Measurements from ENCODE around the gene MARVELD1. TPM values are rescaled to one million over a fixed set of nuclear protein-coding genes. Genes with fewer than 3 reads are reported as not detected.

Gene MARVELD1
- total RNA-seq (2014; rRNA removed; shearing (Covaris generic)): not detected in 2 replicates
- total RNA-seq (2022): 0.13 TPM in 1 of 2 replicates, not detected in the other
- Bru-seq, nascent RNA: not detected
- BruChase-seq, experiment 1, labeled RNA remaining after a 6-hour chase: not detected
- BruChase-seq, experiment 2, labeled RNA remaining after a 2-hour chase: percentile 14 among the genes with signal in this experiment
- long read RNA-seq: 0 reads

DNA sequence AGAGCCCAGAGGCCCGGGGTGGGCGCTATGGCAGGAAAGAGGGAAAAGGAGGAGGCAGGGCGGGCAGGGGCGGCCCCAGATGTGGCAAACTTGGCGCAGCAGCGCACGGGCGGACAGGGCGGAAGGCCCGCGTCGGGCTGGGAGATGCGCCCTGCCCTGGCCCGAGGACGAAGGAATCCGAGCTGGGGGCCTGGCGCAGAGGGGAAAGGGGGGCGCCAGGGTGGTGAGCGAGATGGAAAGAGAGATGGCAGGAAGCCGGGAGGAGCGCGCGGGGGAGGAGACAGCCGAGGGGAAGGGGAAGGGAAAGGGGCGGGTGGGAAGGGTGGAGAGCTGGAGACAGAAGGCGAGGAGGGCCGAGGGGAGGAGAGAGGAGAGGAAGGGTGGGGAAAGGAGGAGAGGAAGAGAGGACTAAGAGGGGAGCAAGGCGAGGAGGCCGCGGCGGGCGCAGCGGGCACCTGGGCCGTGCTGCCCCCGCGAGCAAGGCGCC is at the start of gene MARVELD1:
Gene MARVELD1, plus strand, starts transcription at position 392 of the 487 bp plus-strand sequence. CDS start 147 bp downstream, outside the sequence.
- TF ChIP-seq EZH2phosphoT487 (IDR thresholded peaks at IDR 0.05; ENCODE audit: borderline replicate concordance, low read depth, low read length): no peak
- TF ChIP-seq, protein P1, sequence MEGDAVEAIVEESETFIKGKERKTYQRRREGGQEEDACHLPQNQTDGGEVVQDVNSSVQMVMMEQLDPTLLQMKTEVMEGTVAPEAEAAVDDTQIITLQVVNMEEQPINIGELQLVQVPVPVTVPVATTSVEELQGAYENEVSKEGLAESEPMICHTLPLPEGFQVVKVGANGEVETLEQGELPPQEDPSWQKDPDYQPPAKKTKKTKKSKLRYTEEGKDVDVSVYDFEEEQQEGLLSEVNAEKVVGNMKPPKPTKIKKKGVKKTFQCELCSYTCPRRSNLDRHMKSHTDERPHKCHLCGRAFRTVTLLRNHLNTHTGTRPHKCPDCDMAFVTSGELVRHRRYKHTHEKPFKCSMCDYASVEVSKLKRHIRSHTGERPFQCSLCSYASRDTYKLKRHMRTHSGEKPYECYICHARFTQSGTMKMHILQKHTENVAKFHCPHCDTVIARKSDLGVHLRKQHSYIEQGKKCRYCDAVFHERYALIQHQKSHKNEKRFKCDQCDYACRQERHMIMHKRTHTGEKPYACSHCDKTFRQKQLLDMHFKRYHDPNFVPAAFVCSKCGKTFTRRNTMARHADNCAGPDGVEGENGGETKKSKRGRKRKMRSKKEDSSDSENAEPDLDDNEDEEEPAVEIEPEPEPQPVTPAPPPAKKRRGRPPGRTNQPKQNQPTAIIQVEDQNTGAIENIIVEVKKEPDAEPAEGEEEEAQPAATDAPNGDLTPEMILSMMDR (conservative IDR thresholded peaks at IDR 0.05; ENCODE audit: low read length): no peak
- Histone ChIP-seq H3K9me2 (ENCODE audit: insufficient read depth, low read length) (no peaks in the 10 kb centered on the region), H3K36me3 (ENCODE audit: insufficient read depth, low read length) (no peaks in the 10 kb centered on the region), H3K9me3 (ENCODE audit: low read length) (no peaks in the 10 kb centered on the region), H3K27ac (ENCODE audit: low read depth, low read length, poor library complexity, severe bottlenecking) (no peak within 1 kb of the TSS), H3K4me2 (ENCODE audit: low read length) (peak within 1 kb of the TSS; percentile 81), H3K4me1 (ENCODE audit: insufficient read depth, low read length, poor library complexity, severe bottlenecking) (no peaks in the 10 kb centered on the region), H3K79me2 (ENCODE audit: insufficient read depth, low read depth, low read length) (no peaks in the 10 kb centered on the region), H3K4me3 (ENCODE audit: low read depth, low read length, poor library complexity, severe bottlenecking) (peak within 1 kb of the TSS; percentile 62), H4K20me1 (ENCODE audit: insufficient read depth, low read length) (no peaks in the 10 kb centered on the region), H2AFZ (ENCODE audit: low read length) (peak within 1 kb of the TSS; percentile 58; the same call in 1 of the 2 replicates)
- no TSS peak for BruUV-seq (replicated peaks)
- intact Hi-C loops (cut with micrococcal nuclease; ENCODE audit: unreplicated experiment): no loop called here
- CTCF ChIA-PET (ENCODE audit: unreplicated experiment): no interaction called here
- no peak for DNase-seq (ENCODE audit: low spot score)
- POLR2A ChIA-PET: no interaction called here

DNA sequence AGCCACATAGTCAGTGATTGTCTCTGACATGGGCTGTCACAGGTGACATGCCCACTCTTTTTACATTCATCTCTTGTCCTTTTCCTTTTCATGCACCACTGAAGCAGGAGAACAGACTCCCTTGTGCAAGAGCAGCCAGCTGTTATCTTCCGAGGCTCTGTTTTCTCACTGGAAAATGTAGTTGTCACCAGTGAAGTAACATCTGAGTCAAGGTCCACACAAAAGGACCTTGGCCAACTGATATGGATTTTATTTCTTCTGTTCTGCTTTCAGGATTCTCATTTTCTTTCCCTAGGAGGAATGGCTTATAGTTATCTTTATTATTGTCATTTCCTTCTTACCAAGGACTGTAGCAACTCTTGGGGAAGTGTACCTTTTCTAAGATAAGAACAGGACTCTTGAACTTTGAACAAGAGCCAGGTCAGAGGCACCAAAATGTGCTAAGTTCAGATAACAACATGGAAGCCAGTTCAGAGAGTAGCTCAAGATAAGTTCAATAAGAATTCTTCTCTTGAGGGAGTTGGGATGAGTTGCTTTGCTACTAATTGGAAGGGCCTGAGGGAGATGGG is 49.2 kb upstream of the MARVELD1 start:
- H3K4me2 ChIP-seq (ENCODE audit: low read length): no peak overlapping the region
- no peaks in the 10 kb centered on the region for H3K79me2 ChIP-seq (ENCODE audit: insufficient read depth, low read depth, low read length)
- TF ChIP-seq, protein P1 (conservative IDR thresholded peaks at IDR 0.05; ENCODE audit: low read length): no peak
- TF ChIP-seq EZH2phosphoT487 (IDR thresholded peaks at IDR 0.05; ENCODE audit: borderline replicate concordance, low read depth, low read length): no peak
- intact Hi-C loops (cut with micrococcal nuclease; ENCODE audit: unreplicated experiment): no loop called here
- peaks cover 47% of the 10 kb centered on the region for H3K36me3 ChIP-seq (ENCODE audit: insufficient read depth, low read length)
- no peak for DNase-seq (ENCODE audit: low spot score)
- no TSS peak for BruUV-seq (replicated peaks)
- H4K20me1 ChIP-seq (ENCODE audit: insufficient read depth, low read length): no peaks in the 10 kb centered on the region
- no peaks in the 10 kb centered on the region for H3K9me2 ChIP-seq (ENCODE audit: insufficient read depth, low read length)
- POLR2A ChIA-PET: no interaction called here
- no peaks in the 10 kb centered on the region for H3K4me1 ChIP-seq (ENCODE audit: insufficient read depth, low read length, poor library complexity, severe bottlenecking)
- no peaks in the 10 kb centered on the region for H3K9me3 ChIP-seq (ENCODE audit: low read length)
- no peak overlapping the region for H3K27ac ChIP-seq (ENCODE audit: low read depth, low read length, poor library complexity, severe bottlenecking)
- no peak overlapping the region for H3K4me3 ChIP-seq (ENCODE audit: low read depth, low read length, poor library complexity, severe bottlenecking)
- CTCF ChIA-PET (ENCODE audit: unreplicated experiment): no interaction called here
- H2AFZ ChIP-seq (ENCODE audit: low read length): no peak overlapping the region

DNA sequence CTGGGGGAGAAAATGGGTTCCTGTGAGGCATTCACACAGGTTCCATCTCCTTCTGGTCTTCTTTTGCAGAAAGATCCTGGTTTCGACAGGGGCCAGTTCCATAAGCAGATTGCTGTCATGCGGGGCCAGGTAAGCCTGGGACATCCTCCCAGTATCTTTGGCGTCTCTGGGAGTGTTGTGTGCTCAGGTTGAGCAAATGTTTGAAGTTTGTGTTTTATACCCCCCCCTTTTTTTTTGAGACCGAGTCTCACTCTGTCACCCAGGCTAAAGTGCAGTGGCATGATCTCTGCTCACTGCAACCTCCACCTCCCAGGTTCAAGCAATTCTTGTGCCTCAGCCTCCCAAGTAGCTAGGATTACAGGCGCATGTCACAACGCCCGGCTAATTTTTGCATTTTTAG is 46.5 kb upstream of the MARVELD1 start:
- Histone ChIP-seq H3K9me2 (ENCODE audit: insufficient read depth, low read length) (no peaks in the 10 kb centered on the region), H3K36me3 (ENCODE audit: insufficient read depth, low read length) (peaks cover 53% of the 10 kb centered on the region), H3K79me2 (ENCODE audit: insufficient read depth, low read depth, low read length) (no peaks in the 10 kb centered on the region), H3K4me1 (ENCODE audit: insufficient read depth, low read length, poor library complexity, severe bottlenecking) (no peaks in the 10 kb centered on the region), H3K4me2 (ENCODE audit: low read length) (no peak overlapping the region), H3K9me3 (ENCODE audit: low read length) (no peaks in the 10 kb centered on the region), H3K4me3 (ENCODE audit: low read depth, low read length, poor library complexity, severe bottlenecking) (no peak overlapping the region), H2AFZ (ENCODE audit: low read length) (no peak overlapping the region), H3K27ac (ENCODE audit: low read depth, low read length, poor library complexity, severe bottlenecking) (no peak overlapping the region), H4K20me1 (ENCODE audit: insufficient read depth, low read length) (no peaks in the 10 kb centered on the region)
- intact Hi-C loops (cut with micrococcal nuclease; ENCODE audit: unreplicated experiment): no loop called here
- no TSS peak for BruUV-seq (replicated peaks)
- POLR2A ChIA-PET: interaction anchor here (0.6 kb wide), 1 partner anchor 12 kb away, joined by 3 read pairs; no protein-coding TSS in a partner anchor
- TF ChIP-seq EZH2phosphoT487 (IDR thresholded peaks at IDR 0.05; ENCODE audit: borderline replicate concordance, low read depth, low read length): no peak
- TF ChIP-seq, protein P1 (conservative IDR thresholded peaks at IDR 0.05; ENCODE audit: low read length): no peak
- CTCF ChIA-PET (ENCODE audit: unreplicated experiment): no interaction called here
- no peak for DNase-seq (ENCODE audit: low spot score)
